ENCODE data around the gene ANGPTL3.
"Not testable (repeated sequence)": the region's sequence is repeated elsewhere in the genome, so short reads cannot be mapped to it uniquely, and the experiment has no call there.

Gene ANGPTL3, protein sequence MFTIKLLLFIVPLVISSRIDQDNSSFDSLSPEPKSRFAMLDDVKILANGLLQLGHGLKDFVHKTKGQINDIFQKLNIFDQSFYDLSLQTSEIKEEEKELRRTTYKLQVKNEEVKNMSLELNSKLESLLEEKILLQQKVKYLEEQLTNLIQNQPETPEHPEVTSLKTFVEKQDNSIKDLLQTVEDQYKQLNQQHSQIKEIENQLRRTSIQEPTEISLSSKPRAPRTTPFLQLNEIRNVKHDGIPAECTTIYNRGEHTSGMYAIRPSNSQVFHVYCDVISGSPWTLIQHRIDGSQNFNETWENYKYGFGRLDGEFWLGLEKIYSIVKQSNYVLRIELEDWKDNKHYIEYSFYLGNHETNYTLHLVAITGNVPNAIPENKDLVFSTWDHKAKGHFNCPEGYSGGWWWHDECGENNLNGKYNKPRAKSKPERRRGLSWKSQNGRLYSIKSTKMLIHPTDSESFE

DNA sequence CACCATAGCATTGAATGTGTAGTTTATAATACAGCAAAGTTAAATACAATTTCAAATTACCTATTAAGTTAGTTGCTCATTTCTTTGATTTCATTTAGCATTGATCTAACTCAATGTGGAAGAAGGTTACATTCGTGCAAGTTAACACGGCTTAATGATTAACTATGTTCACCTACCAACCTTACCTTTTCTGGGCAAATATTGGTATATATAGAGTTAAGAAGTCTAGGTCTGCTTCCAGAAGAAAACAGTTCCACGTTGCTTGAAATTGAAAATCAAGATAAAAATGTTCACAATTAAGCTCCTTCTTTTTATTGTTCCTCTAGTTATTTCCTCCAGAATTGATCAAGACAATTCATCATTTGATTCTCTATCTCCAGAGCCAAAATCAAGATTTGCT lies at the start of gene ANGPTL3:
ANGPTL3 (plus strand) TSS at position 240 of the 400 bp plus-strand sequence; CDS start at position 287, 47 bp downstream.
- Histone ChIP-seq H3K9me3 (ENCODE audit: insufficient read depth, low read length) (no peaks in the 10 kb centered on the region), H3K9ac (ENCODE audit: insufficient read length, low read depth) (no peak within 1 kb of the TSS), H3K36me3 (ENCODE audit: insufficient read depth, insufficient read length, low read length) (no peaks in the 10 kb centered on the region), H3K4me3 (ENCODE audit: insufficient read length, low read depth) (no peak within 1 kb of the TSS), H3K27me3 (ENCODE audit: insufficient read depth, insufficient read length) (no peaks in the 10 kb centered on the region), H3K4me1 (ENCODE audit: insufficient read depth, insufficient read length) (no peaks in the 10 kb centered on the region)
- TF ChIP-seq YY1 (IDR thresholded peaks at IDR 0.05; ENCODE audit: insufficient read depth, insufficient read length) (no peak), ZNF274 (IDR thresholded peaks at IDR 0.05; ENCODE audit: low read depth, low read length) (no peak), SUZ12 (IDR thresholded peaks at IDR 0.05; ENCODE audit: extremely low read depth, insufficient read depth, insufficient read length) (no peak)
- DNase-seq (ENCODE audit: low read depth, low spot score) = no peak

DNA sequence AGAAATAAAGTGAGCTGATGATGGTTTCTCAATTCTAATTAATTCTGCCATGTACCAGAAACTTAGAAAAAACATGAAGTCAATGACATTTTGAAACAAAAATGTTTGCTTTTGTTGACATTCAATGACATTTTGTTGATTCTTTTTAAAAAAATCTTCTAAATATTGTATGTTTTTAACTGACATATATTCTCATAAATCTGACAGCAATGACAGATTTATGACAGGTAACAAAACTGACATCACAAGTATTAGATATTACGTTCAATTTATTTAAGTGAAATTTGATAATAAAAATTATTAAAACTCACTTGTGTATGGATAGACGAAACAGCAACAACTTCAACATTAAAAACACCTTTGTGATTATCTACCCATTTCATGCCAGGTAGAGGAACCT lies 36.0 kb upstream of the ANGPTL3 start:
- Histone ChIP-seq H3K9me3 (ENCODE audit: insufficient read depth, low read length) (no peaks in the 10 kb centered on the region), H3K9ac (ENCODE audit: insufficient read length, low read depth) (no peak overlapping the region), H3K4me1 (ENCODE audit: insufficient read depth, insufficient read length) (no peaks in the 10 kb centered on the region), H3K4me3 (ENCODE audit: insufficient read length, low read depth) (no peak overlapping the region), H3K36me3 (ENCODE audit: insufficient read depth, insufficient read length, low read length) (peaks cover 7% of the 10 kb centered on the region), H3K27me3 (ENCODE audit: insufficient read depth, insufficient read length) (no peaks in the 10 kb centered on the region)
- DNase-seq (ENCODE audit: low read depth, low spot score) = no peak
- TF ChIP-seq YY1 (IDR thresholded peaks at IDR 0.05; ENCODE audit: insufficient read depth, insufficient read length) = no peak

DNA sequence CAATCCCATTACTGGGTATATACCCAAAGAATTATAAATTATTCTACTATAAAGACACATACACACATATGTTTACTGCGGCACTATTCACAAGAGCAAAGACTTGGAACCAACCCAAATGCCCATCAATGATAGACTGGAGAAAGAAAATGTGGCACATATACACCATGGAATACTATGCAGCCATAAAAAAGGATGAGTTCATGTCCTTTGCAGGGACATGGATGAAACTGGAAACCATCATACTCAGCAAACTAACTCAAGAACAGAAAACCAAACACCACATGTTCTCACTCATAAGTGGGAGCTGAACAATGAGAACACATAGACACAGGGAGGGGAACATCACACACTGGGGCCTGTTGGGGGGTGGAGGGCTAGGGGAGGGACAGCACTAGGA lies 30.1 kb upstream of the ANGPTL3 start:
- not testable (repeated sequence) for H3K9me3 ChIP-seq (ENCODE audit: insufficient read depth, low read length); H3K4me3 ChIP-seq (ENCODE audit: insufficient read length, low read depth); H3K36me3 ChIP-seq (ENCODE audit: insufficient read depth, insufficient read length, low read length); H3K27me3 ChIP-seq (ENCODE audit: insufficient read depth, insufficient read length); DNase-seq (ENCODE audit: low read depth, low spot score); H3K4me1 ChIP-seq (ENCODE audit: insufficient read depth, insufficient read length); H3K9ac ChIP-seq (ENCODE audit: insufficient read length, low read depth)

DNA sequence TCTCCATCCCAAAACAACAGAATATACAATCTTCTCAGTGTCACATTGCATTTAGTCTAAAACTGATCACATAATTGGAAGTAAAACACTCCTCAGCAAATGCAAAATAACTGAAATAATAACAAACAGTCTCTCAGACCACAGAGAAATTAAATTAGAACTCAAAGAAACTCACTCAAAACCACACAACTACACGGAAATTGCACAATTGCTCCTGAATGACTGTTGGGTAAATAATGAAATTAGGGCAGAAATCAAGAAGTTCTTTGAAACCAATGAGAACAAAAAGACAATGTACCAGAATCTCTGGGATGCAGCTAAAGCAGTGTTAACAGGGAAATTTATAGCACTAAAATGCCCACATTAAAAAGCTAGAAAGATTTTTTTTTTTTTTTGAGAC lies 29.4 kb upstream of the ANGPTL3 start:
- DNase-seq (ENCODE audit: low read depth, low spot score) = not testable (repeated sequence)

DNA sequence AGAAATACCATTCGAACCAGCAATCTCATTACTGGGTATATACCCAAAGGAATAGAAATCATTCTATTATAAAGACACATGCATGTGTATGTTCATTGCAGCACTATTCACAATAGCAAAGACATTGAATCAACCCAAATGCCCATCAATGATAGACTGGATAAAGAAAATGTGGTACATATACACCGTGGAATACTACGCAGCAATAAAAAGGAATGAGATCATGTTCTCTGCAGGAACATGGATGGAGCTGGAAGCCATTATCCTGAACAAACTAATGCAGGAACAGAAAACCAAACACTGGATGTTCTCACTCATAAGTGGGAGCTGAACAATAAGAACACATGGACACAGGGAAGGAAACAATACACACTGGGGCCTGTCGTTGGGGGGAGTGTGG lies 25.8 kb upstream of the ANGPTL3 start:
- H3K9me3 ChIP-seq (ENCODE audit: insufficient read depth, low read length); H3K4me1 ChIP-seq (ENCODE audit: insufficient read depth, insufficient read length); H3K27me3 ChIP-seq (ENCODE audit: insufficient read depth, insufficient read length): not testable (repeated sequence)

More for the DNA sequence above, 29.4 kb upstream of the ANGPTL3 start:
- not testable (repeated sequence) for H3K27me3 ChIP-seq (ENCODE audit: insufficient read depth, insufficient read length); H3K9me3 ChIP-seq (ENCODE audit: insufficient read depth, low read length); H3K4me3 ChIP-seq (ENCODE audit: insufficient read length, low read depth); H3K36me3 ChIP-seq (ENCODE audit: insufficient read depth, insufficient read length, low read length); H3K4me1 ChIP-seq (ENCODE audit: insufficient read depth, insufficient read length); H3K9ac ChIP-seq (ENCODE audit: insufficient read length, low read depth)

DNA sequence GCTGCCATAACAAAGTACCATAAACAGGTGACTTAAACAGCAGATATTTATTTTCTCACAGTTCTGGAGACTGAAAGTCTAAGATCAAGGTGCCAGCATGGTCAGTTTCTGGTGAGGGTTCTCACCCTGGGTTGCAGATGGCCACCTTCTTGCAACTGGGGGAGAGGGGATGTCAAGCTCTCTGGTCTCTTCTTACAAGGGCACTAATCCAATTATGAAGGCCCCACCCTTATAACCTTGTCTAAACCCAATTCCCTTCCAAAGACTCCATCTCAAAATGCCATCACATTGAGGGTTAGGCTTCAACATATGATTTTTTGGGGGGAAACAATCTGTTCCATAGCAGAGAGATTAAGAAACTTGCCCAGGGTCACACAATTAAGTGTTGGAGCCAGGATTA lies 24.8 kb upstream of the ANGPTL3 start:
- H3K9ac ChIP-seq (ENCODE audit: insufficient read length, low read depth) = no peak overlapping the region
- TF ChIP-seq YY1 (IDR thresholded peaks at IDR 0.05; ENCODE audit: insufficient read depth, insufficient read length) (no peak), SUZ12 (IDR thresholded peaks at IDR 0.05; ENCODE audit: extremely low read depth, insufficient read depth, insufficient read length) (no peak), ZNF274 (IDR thresholded peaks at IDR 0.05; ENCODE audit: low read depth, low read length) (no peak)
- no peaks in the 10 kb centered on the region for H3K4me1 ChIP-seq (ENCODE audit: insufficient read depth, insufficient read length)
- H3K27me3 ChIP-seq (ENCODE audit: insufficient read depth, insufficient read length) = no peaks in the 10 kb centered on the region
- no peak for DNase-seq (ENCODE audit: low read depth, low spot score)
- peaks cover 8% of the 10 kb centered on the region; the same call in 1 of the 2 replicates for H3K9me3 ChIP-seq (ENCODE audit: insufficient read depth, low read length)
- H3K36me3 ChIP-seq (ENCODE audit: insufficient read depth, insufficient read length, low read length) = peaks cover 3% of the 10 kb centered on the region
- H3K4me3 ChIP-seq (ENCODE audit: insufficient read length, low read depth) = no peak overlapping the region

More for the DNA sequence above, 25.8 kb upstream of the ANGPTL3 start:
- not testable (repeated sequence) for H3K4me3 ChIP-seq (ENCODE audit: insufficient read length, low read depth); H3K36me3 ChIP-seq (ENCODE audit: insufficient read depth, insufficient read length, low read length); DNase-seq (ENCODE audit: low read depth, low spot score); H3K9ac ChIP-seq (ENCODE audit: insufficient read length, low read depth)

DNA sequence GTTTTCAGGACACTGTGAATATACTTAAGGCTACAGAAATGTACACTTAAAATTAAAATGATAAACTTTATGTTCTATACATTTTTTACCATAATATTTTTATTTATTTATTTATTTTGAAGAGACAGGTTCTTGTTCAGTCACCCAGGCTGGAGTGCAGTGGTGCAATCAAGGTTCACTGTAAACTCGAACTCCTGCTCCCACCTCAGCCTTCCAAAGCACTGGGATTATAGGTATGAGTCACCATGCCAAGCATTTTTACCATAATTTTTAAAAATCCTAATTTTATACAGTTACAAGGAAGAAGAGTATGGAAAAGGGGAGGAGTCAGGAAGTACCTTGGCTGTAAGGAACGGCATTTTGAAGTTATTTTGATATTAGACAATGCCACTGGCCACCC lies 23.6 kb upstream of the ANGPTL3 start:
- Histone ChIP-seq H3K36me3 (ENCODE audit: insufficient read depth, insufficient read length, low read length) (peaks cover 3% of the 10 kb centered on the region), H3K9ac (ENCODE audit: insufficient read length, low read depth) (no peak overlapping the region), H3K4me3 (ENCODE audit: insufficient read length, low read depth) (no peak overlapping the region), H3K4me1 (ENCODE audit: insufficient read depth, insufficient read length) (no peaks in the 10 kb centered on the region), H3K9me3 (ENCODE audit: insufficient read depth, low read length) (peaks cover 8% of the 10 kb centered on the region; the same call in 1 of the 2 replicates), H3K27me3 (ENCODE audit: insufficient read depth, insufficient read length) (no peaks in the 10 kb centered on the region)
- no peak for TF ChIP-seq ZNF274 (IDR thresholded peaks at IDR 0.05; ENCODE audit: low read depth, low read length)
- no peak for TF ChIP-seq YY1 (IDR thresholded peaks at IDR 0.05; ENCODE audit: insufficient read depth, insufficient read length)
- TF ChIP-seq SUZ12 (IDR thresholded peaks at IDR 0.05; ENCODE audit: extremely low read depth, insufficient read depth, insufficient read length) = no peak
- no peak for DNase-seq (ENCODE audit: low read depth, low spot score)

Data from NT2/D1 (cell line).